ENCODE results near the gene RAB1B. TPM values are rescaled to one million over a fixed set of nuclear protein-coding genes. Genes with fewer than 3 reads are reported as not detected.

RAB1B gene
- total and polyA plus RNA-seq, 4 donors = 40.4 to 83.0 (median 51.3) TPM

- Histone ChIP-seq H3K9me3 (ENCODE audit: control insufficient read depth in 4 of 4, low read length in 3 of 4) (no peaks in the 10 kb centered on the region), H3K27me3 (ENCODE audit: control insufficient read depth in 4 of 4, insufficient read depth in 4 of 4, low read length in 3 of 4) (no peaks in the 10 kb centered on the region), H3K36me3 (ENCODE audit: control insufficient read depth in 4 of 4, insufficient read depth in 3 of 4, low read depth in 1 of 4, low read length in 3 of 4) (peaks cover 0 to 6% (median 2%) of the 10 kb centered on the region in 4 donors), H3K9ac (ENCODE audit: low read depth in 1 of 2, low read length in 2 of 2) (no peak overlapping the region), H3K4me1 (ENCODE audit: control insufficient read depth in 4 of 4, insufficient read depth in 4 of 4, low read length in 3 of 4) (peaks cover 2 to 16% (median 9%) of the 10 kb centered on the region in 4 donors), H3K27ac (ENCODE audit: low read depth in 1 of 2, low read length in 2 of 2) (no peak overlapping the region), H3K4me3 (ENCODE audit: low read depth in 1 of 3, low read length in 3 of 3) (no peak overlapping the region)
- TF ChIP-seq FOXA2 (IDR thresholded peaks at IDR 0.05) (no peak), CTCF (IDR thresholded peaks at IDR 0.05; ENCODE audit: low read depth, low read length, missing input control) (no peak), YY1 (IDR thresholded peaks at IDR 0.05) (no peak), RXRA (IDR thresholded peaks at IDR 0.05) (no peak), SP1 (IDR thresholded peaks at IDR 0.05) (no peak)
- TF ChIP-seq, protein P1, sequence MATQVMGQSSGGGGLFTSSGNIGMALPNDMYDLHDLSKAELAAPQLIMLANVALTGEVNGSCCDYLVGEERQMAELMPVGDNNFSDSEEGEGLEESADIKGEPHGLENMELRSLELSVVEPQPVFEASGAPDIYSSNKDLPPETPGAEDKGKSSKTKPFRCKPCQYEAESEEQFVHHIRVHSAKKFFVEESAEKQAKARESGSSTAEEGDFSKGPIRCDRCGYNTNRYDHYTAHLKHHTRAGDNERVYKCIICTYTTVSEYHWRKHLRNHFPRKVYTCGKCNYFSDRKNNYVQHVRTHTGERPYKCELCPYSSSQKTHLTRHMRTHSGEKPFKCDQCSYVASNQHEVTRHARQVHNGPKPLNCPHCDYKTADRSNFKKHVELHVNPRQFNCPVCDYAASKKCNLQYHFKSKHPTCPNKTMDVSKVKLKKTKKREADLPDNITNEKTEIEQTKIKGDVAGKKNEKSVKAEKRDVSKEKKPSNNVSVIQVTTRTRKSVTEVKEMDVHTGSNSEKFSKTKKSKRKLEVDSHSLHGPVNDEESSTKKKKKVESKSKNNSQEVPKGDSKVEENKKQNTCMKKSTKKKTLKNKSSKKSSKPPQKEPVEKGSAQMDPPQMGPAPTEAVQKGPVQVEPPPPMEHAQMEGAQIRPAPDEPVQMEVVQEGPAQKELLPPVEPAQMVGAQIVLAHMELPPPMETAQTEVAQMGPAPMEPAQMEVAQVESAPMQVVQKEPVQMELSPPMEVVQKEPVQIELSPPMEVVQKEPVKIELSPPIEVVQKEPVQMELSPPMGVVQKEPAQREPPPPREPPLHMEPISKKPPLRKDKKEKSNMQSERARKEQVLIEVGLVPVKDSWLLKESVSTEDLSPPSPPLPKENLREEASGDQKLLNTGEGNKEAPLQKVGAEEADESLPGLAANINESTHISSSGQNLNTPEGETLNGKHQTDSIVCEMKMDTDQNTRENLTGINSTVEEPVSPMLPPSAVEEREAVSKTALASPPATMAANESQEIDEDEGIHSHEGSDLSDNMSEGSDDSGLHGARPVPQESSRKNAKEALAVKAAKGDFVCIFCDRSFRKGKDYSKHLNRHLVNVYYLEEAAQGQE (IDR thresholded peaks at IDR 0.05) = no peak
- no peak for DNase-seq (ENCODE audit: low spot score)
- 98% methylated on average over 2 of the region's 2 CpGs for WGBS
Measured at GRCh38 chr11:66259225-66259624, 9.2 kb upstream of the RAB1B start.

- no peaks in the 10 kb centered on the region for H3K9me3 ChIP-seq (ENCODE audit: control insufficient read depth in 4 of 4, low read length in 3 of 4)
- peaks cover 2 to 16% (median 9%) of the 10 kb centered on the region in 4 donors for H3K4me1 ChIP-seq (ENCODE audit: control insufficient read depth in 4 of 4, insufficient read depth in 4 of 4, low read length in 3 of 4)
- no peak for DNase-seq (ENCODE audit: low spot score)
- 91% methylated on average over 4 of the region's 4 CpGs for WGBS
- no peaks in the 10 kb centered on the region for H3K27me3 ChIP-seq (ENCODE audit: control insufficient read depth in 4 of 4, insufficient read depth in 4 of 4, low read length in 3 of 4)
- TF ChIP-seq FOXA1 (IDR thresholded peaks at IDR 0.05) (no peak), RXRA (IDR thresholded peaks at IDR 0.05) (no peak), HNF4G (IDR thresholded peaks at IDR 0.05) (no peak), TAF1 (conservative IDR thresholded peaks at IDR 0.05) (no peak)
- H3K9ac ChIP-seq (ENCODE audit: low read depth in 1 of 2, low read length in 2 of 2) = no peak overlapping the region
- H3K36me3 ChIP-seq (ENCODE audit: control insufficient read depth in 4 of 4, insufficient read depth in 3 of 4, low read depth in 1 of 4, low read length in 3 of 4) = peaks cover 0 to 6% (median 2%) of the 10 kb centered on the region in 4 donors
- H3K4me3 ChIP-seq (ENCODE audit: low read depth in 1 of 3, low read length in 3 of 3) = no peak overlapping the region
- no peak overlapping the region for H3K27ac ChIP-seq (ENCODE audit: low read depth in 1 of 2, low read length in 2 of 2)
Measured at GRCh38 chr11:66259956-66260355, 8.5 kb upstream of the RAB1B start.

DNA sequence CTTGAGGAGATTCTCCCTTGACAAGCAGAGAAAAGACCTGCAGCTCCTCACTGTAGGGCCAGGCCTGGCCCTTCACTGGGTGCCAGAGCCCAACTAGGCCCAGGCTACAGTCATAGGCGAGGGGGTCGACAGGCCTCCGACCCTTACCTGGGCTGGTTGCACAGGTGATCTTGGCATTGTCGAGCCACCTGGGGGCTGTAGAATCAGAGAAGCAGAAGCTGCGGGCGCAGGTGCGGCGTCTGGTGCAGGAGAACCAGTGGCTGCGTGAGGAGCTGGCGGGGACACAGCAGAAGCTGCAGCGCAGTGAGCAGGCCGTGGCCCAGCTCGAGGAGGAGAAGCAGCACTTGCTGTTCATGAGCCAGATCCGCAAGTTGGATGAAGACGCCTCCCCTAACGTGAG is 6.9 kb upstream of the RAB1B start:
- WGBS = 96% methylated on average over 16 of the region's 16 CpGs
- TF ChIP-seq RXRA (IDR thresholded peaks at IDR 0.05) = no peak
- TF ChIP-seq NR2F2 (IDR thresholded peaks at IDR 0.05) = no peak
- no peak for TF ChIP-seq EGR1 (IDR thresholded peaks at IDR 0.05; ENCODE audit: low read depth in 2 of 2)
- no peak for TF ChIP-seq FOXA2 (IDR thresholded peaks at IDR 0.05)
- no peak for TF ChIP-seq GABPA (IDR thresholded peaks at IDR 0.05 in 1 of 2, conservative IDR thresholded peaks at IDR 0.05 in 1 of 2)
- no peak for TF ChIP-seq HNF4A (conservative IDR thresholded peaks at IDR 0.05)
- TF ChIP-seq, protein P2, sequence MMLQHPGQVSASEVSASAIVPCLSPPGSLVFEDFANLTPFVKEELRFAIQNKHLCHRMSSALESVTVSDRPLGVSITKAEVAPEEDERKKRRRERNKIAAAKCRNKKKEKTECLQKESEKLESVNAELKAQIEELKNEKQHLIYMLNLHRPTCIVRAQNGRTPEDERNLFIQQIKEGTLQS (IDR thresholded peaks at IDR 0.05) = no peak
- Histone ChIP-seq H3K4me3 (ENCODE audit: low read depth in 1 of 3, low read length in 3 of 3) (no peak overlapping the region), H3K4me1 (ENCODE audit: control insufficient read depth in 4 of 4, insufficient read depth in 4 of 4, low read length in 3 of 4) (peaks cover 2 to 16% (median 9%) of the 10 kb centered on the region in 4 donors), H3K27ac (ENCODE audit: low read depth in 1 of 2, low read length in 2 of 2) (no peak overlapping the region), H3K9me3 (ENCODE audit: control insufficient read depth in 4 of 4, low read length in 3 of 4) (no peaks in the 10 kb centered on the region), H3K9ac (ENCODE audit: low read depth in 1 of 2, low read length in 2 of 2) (no peak overlapping the region), H3K27me3 (ENCODE audit: control insufficient read depth in 4 of 4, insufficient read depth in 4 of 4, low read length in 3 of 4) (no peaks in the 10 kb centered on the region), H3K36me3 (ENCODE audit: control insufficient read depth in 4 of 4, insufficient read depth in 3 of 4, low read depth in 1 of 4, low read length in 3 of 4) (peaks cover 0 to 6% (median 2%) of the 10 kb centered on the region in 4 donors)
- no peak for DNase-seq (ENCODE audit: low spot score)
